ENCODE data around the gene SOX21. TPM values are rescaled to one million over a fixed set of nuclear protein-coding genes. Genes with fewer than 3 reads are reported as not detected.

SOX21 gene
- total RNA-seq, 1 experiment from 2014 or later, result not detected

- TF ChIP-seq CTCF (IDR thresholded peaks at IDR 0.05 in 2 of 3, conservative IDR thresholded peaks at IDR 0.05 in 1 of 3; ENCODE audit: borderline replicate concordance in 1 of 3, insufficient read depth in 1 of 3, low read depth in 2 of 3, low read length in 2 of 3) (no peak), EZH2phosphoT487 (IDR thresholded peaks at IDR 0.05; ENCODE audit: borderline replicate concordance) (no peak), ZNF274 (IDR thresholded peaks at IDR 0.05; ENCODE audit: low read depth, low read length) (no peak), ZBTB33 (IDR thresholded peaks at IDR 0.05; ENCODE audit: extremely low read depth, insufficient replicate concordance, low read length) (no peak)
These were observed 6.1 kb downstream of the SOX21 start (continued) for GRCh38 chr13:94706101-94706842.

GRCh38 chr13:94705081-94706030 is 7.0 kb downstream of the SOX21 start:
- Histone ChIP-seq H3K9ac (ENCODE audit: low read length) (no peak overlapping the region), H3K4me2 (ENCODE audit: low read length) (no peak overlapping the region), H3K4me3 (replicated peaks in 1 of 2; ENCODE audit: low read depth in 1 of 2, low read length in 2 of 2) (no peak overlapping the region), H3K9me2 (ENCODE audit: insufficient read depth) (no peaks in the 10 kb centered on the region), H2AFZ (ENCODE audit: low read depth, low read length, poor library complexity, severe bottlenecking) (no peak overlapping the region), H4K20me1 (ENCODE audit: insufficient read depth) (no peaks in the 10 kb centered on the region), H3K79me2 (ENCODE audit: insufficient read depth, low read length) (no peaks in the 10 kb centered on the region), H3K27ac (ENCODE audit: low read depth, low read length) (no peak overlapping the region), H3K27me3 (ENCODE audit: insufficient read depth, low read length) (peaks cover 22% of the 10 kb centered on the region), H3K4me1 (ENCODE audit: control insufficient read depth in 1 of 2, insufficient read depth in 2 of 2, low read length in 2 of 2) (no peaks in the 10 kb centered on the region), H3K36me3 (ENCODE audit: control insufficient read depth in 1 of 2, insufficient read depth in 2 of 2, low read length in 2 of 2) (no peaks in the 10 kb centered on the region), H3K9me3 (ENCODE audit: control insufficient read depth in 1 of 2, insufficient read depth in 1 of 2, low read depth in 1 of 2, low read length in 2 of 2) (no peaks in the 10 kb centered on the region)
- ChIA-PET RAD21 (ENCODE audit: low non-redundant PET in 1 of 2, low total read pairs in 2 of 2, uncharacterized antibody in 2 of 2, unreplicated experiment in 2 of 2) (no interaction called here), POLR2A (no interaction called here), CTCF (interaction anchor here (1.1 kb wide), 1 partner anchor 31 kb away, joined by 3 read pairs; no protein-coding TSS in a partner anchor)
- DNase-seq (ENCODE audit: low read depth, low spot score) (no peak), ATAC-seq (no peak)
- no TSS peak for BruUV-seq (replicated peaks)
- TF ChIP-seq ZNF274 (IDR thresholded peaks at IDR 0.05; ENCODE audit: low read depth, low read length), result no peak
- TF ChIP-seq, protein P1, sequence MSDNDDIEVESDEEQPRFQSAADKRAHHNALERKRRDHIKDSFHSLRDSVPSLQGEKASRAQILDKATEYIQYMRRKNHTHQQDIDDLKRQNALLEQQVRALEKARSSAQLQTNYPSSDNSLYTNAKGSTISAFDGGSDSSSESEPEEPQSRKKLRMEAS (IDR thresholded peaks at IDR 0.05), result no peak
- no peak for TF ChIP-seq CTCF (IDR thresholded peaks at IDR 0.05 in 2 of 3, conservative IDR thresholded peaks at IDR 0.05 in 1 of 3; ENCODE audit: borderline replicate concordance in 1 of 3, insufficient read depth in 1 of 3, low read depth in 2 of 3, low read length in 2 of 3)
- no peak for TF ChIP-seq ELF1 (IDR thresholded peaks at IDR 0.05; ENCODE audit: borderline replicate concordance, low read depth)
- TF ChIP-seq SRF (IDR thresholded peaks at IDR 0.05; ENCODE audit: low read depth), result no peak
- intact Hi-C loops (cut with micrococcal nuclease), result no loop called here

Measured in HCT116 (cell line).